Tibial artery (tissue), 4 donors: ENCODE measurements around the gene MYOD1.

Source experiments
- DNase-seq, 2 donors: peaks; one replicate each; pipeline ENCODE4 v3.0.0-alpha.2; 2019
- H3K27ac ChIP-seq, 2 donors: fragments of 200-600 bp; sonication (generic) in 1 of 2; 1 replicate in 1 of 2; 2 replicates in 1 of 2; pipeline ENCODE4 v1.5.1; 2018 to 2019; ENCODE audit warnings: mild to moderate bottlenecking in 1 of 2
- H3K27me3 ChIP-seq, 2 donors: fragments of 200-600 bp; sonication (generic) in 1 of 2; one replicate each; pipeline versions ENCODE4 v1.5.1 to v1.6.0; 2016 to 2019
- H3K36me3 ChIP-seq, 3 donors: fragments of 200-600 bp; sonication (generic) in 2 of 3; one replicate each; pipeline ENCODE4 v1.5.1; 2016 to 2019; ENCODE audit warnings: mild to moderate bottlenecking in 2 of 3
- H3K4me1 ChIP-seq, 4 donors: fragments of 200-600 bp; sonication (generic) in 2 of 4; 1 replicate in 3 of 4; 2 replicates in 1 of 4; pipeline ENCODE4 v1.5.1; 2016 to 2019
- H3K4me3 ChIP-seq, 2 donors: fragments of 200-600 bp; sonication (generic) in 1 of 2; 1 replicate in 1 of 2; 2 replicates in 1 of 2; pipeline ENCODE4 v1.5.1; 2018 to 2019; ENCODE audit warnings: mild to moderate bottlenecking in 2 of 2
- H3K9me3 ChIP-seq, 3 donors: fragments of 200-600 bp; sonication (generic) in 1 of 3; one replicate each; pipeline ENCODE4 v1.5.1; 2016 to 2019
- CTCF ChIP-seq, 2 experiments: fragments of 200-600 bp in 1 of 2; fragments of 450-650 bp in 1 of 2; IDR thresholded peaks; one replicate each; pipeline ENCODE4 v1.5.1; 2017 to 2019; ENCODE audit warnings: antibody characterized with exemption in 2 of 2, mild to moderate bottlenecking in 1 of 2, moderate library complexity in 1 of 2
- intact Hi-C: fragments of 100-400 bp; cut with DNase I; formaldehyde crosslinking; loops from one replicate; pipeline ENCODE4 v1.15.0; 2023; ENCODE audit warnings: low total_unique reads

MYOD1 gene

GRCh38 chr11:17760102-17761029, 41.0 kb downstream of the MYOD1 start:
- Histone ChIP-seq H3K27ac (no peak overlapping the region), H3K27me3 (peaks cover 0 to 13% of the 10 kb centered on the region in 2 donors), H3K4me1 (no peaks in the 10 kb centered on the region), H3K9me3 (peaks cover 0 to 6% (median 4%) of the 10 kb centered on the region in 3 donors), H3K4me3 (no peak overlapping the region), H3K36me3 (no peaks in the 10 kb centered on the region)
- DNase-seq, result no peak
- peak in 1 of 2 experiments; percentile 25 for TF ChIP-seq CTCF (IDR thresholded peaks at IDR 0.05)
- intact Hi-C loops, result no loop called here

- TF ChIP-seq CTCF (IDR thresholded peaks at IDR 0.05), result no peak
- H3K4me3 ChIP-seq, result no peak overlapping the region
- H3K27me3 ChIP-seq, result peaks cover 0 to 20% of the 10 kb centered on the region in 2 donors
- no peak for DNase-seq
- H3K27ac ChIP-seq, result no peak overlapping the region
- H3K4me1 ChIP-seq, result no peaks in the 10 kb centered on the region
- H3K9me3 ChIP-seq, result peaks cover 0 to 6% (median 4%) of the 10 kb centered on the region in 3 donors
- intact Hi-C loops, result no loop called here
- no peaks in the 10 kb centered on the region for H3K36me3 ChIP-seq
These were observed 43.1 kb downstream of the MYOD1 start for GRCh38 chr11:17762309-17762974.

GRCh38 chr11:17763244-17763643, 43.9 kb downstream of the MYOD1 start:
- DNase-seq, result no peak
- H3K27ac ChIP-seq, result no peak overlapping the region

GRCh38 chr11:17763703-17764102, 44.3 kb downstream of the MYOD1 start:
- no peak for DNase-seq
- TF ChIP-seq CTCF (IDR thresholded peaks at IDR 0.05), result no peak
- Histone ChIP-seq H3K4me3 (no peak overlapping the region), H3K27ac (no peak overlapping the region), H3K4me1 (no peaks in the 10 kb centered on the region), H3K36me3 (no peaks in the 10 kb centered on the region), H3K9me3 (peaks cover 0 to under 1% (median under 1%) of the 10 kb centered on the region in 3 donors), H3K27me3 (peaks cover 0 to 20% of the 10 kb centered on the region in 2 donors)
- intact Hi-C loops, result no loop called here

More at GRCh38 chr11:17763244-17763643, 43.9 kb downstream of the MYOD1 start:
- Histone ChIP-seq H3K27me3 (peaks cover 0 to 20% of the 10 kb centered on the region in 2 donors), H3K4me3 (no peak overlapping the region), H3K9me3 (peaks cover 0 to 5% (median 4%) of the 10 kb centered on the region in 3 donors), H3K4me1 (no peaks in the 10 kb centered on the region), H3K36me3 (no peaks in the 10 kb centered on the region)
- intact Hi-C loops, result no loop called here
- no peak for TF ChIP-seq CTCF (IDR thresholded peaks at IDR 0.05)

- H3K36me3 ChIP-seq, result no peaks in the 10 kb centered on the region
- H3K4me1 ChIP-seq, result no peaks in the 10 kb centered on the region
- no peak for TF ChIP-seq CTCF (IDR thresholded peaks at IDR 0.05)
- H3K27me3 ChIP-seq, result peaks cover 0 to 20% of the 10 kb centered on the region in 2 donors
- no peaks in the 10 kb centered on the region for H3K9me3 ChIP-seq
- H3K27ac ChIP-seq, result no peak overlapping the region
- H3K4me3 ChIP-seq, result no peak overlapping the region
- DNase-seq, result no peak
- intact Hi-C loops, result no loop called here
These were observed 45.3 kb downstream of the MYOD1 start for GRCh38 chr11:17764446-17765218.
